ENCODE data around the gene RECQL5.

Gene RECQL5

DNA sequence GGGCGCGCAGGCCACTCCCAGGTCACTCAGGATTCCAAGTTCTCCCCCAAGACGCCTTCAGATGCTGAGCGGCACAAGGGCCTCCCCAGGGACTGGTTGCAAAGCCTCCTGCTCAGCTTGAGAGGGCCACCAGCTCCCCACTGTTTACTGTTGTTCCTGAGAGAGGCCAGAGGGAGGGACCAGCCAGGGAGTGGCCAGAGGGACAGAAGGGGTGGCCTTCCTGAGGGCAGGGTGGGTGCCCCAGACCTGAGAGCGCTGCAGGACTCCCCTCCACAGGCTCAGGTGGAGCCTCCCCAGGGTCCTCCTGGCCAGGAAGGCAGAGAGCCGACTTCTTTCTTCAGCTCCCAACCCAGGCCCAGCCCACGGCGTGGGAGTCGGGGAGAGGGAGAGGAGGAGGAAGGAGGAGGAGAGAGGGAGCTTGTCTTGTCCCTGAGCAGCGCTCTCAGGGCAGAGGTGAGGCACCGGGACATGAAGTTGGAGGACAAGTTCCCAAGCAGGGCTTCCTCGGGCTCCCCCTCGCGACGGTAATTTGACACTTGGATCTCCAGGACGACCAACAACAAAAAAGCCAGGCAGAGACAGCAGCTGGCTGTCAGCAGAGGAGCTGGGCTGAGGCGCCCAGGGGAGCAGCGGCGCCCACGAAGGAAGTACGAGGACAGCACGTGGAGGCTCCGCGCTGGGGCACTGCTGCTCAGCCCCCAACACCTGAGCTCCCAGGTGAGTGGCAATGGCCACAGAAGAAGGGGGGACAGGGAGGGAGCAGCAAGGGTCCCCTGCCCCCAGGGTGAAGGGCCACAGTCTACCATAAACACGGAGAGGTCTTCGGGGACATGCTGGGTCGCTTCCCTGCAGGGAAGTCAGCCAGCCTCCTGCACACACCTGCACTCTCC, 33.2 kb downstream of the RECQL5 start:
- DNase-seq (ENCODE audit: low spot score) = peak; percentile 98

GRCh38 chr17:75632863-75633485, 34.0 kb downstream of the RECQL5 start, which contains the start of gene SMIM5:
Gene SMIM5, plus strand, starts transcription at chr17:75633434. Its CDS starts 6,768 bp downstream, at chr17:75640202.
- DNase-seq (ENCODE audit: low spot score) = peak; percentile 96

DNA sequence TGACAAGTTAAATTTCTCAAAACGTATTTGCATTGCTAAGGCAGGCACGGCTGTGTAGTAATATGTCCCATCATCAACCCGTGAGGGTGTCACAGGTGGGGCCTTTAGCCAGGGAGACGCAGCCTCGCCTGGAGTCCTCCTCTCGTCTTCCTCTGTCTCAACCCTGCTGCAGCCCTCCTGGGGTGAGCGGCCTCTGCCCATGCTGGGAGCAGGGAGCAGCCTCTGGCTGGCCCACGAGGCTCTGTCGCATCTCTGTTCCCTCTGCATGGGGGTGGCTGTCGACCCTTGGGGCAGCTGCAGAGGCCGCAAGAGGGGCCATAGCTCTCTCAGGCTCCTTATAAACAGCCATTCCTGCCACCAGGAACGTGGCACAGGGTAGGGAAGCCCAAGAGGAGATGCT, 34.5 kb downstream of the RECQL5 start:
- no peak for DNase-seq (ENCODE audit: low spot score)

DNA sequence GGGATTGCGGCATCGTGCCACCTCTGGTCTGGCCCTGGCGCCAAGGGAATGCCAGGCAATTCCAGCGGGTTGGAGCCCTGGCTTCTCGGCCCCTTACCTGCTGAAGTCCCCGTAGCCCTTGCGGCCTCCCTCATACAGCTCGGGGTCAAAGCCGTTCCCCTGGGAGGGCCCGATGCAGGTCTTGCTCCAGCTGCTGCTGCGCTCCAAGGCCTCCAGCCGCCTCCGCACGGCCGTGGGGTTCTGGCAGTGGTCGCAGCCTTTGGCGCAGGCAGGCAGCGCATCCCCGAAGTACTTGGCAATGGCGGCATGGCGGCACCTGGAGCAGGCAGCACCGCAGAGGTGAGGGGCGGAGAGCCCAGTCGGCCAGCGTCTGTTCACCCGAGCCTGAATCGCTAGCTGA, 35.6 kb downstream of the RECQL5 start:
- no peak for DNase-seq (ENCODE audit: low spot score)

DNA sequence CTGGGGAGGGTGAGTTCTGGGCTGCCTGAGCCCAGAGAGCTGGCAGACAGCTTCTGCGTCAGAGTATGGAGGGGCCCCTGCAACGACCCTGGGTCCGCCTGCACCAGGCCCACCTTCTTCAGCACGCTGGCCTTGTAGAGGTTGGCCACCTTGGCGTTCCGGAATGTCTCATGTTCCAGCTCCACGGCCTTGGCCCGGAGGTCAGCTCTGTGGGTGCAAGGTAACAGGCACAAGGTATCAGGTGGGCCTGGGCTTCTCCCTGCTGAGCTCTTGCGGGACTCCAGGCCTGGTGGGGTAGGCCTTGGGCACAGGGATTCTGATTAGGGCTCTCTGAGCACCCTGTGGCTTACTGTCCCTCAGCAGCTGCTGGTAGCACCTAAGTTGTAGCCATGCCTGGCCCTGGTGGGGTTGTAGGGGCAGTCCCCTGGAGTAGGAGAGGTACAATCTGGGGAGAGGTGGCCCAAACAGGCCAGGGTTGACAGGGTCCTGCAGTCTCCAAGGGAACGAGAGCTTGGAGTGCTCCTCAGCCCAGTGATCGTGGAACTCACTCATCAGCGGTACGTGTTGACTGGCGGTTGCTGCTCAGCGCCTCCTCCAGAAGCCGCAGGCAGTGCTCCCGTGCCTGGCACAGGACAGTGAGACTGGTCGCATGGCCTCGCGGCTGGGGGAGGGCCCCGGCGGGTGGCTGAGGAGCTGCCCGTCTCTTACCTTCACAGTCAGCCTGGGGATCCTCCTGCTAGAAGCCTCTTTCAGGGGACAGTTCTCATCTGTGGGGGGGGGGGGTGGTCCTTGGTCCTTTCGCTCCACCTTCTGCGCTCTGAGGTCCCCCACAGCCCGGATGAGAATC, 36.7 kb downstream of the RECQL5 start:
- no peak for DNase-seq (ENCODE audit: low spot score)

- no peak for DNase-seq (ENCODE audit: low spot score)
These were observed 37.8 kb downstream of the RECQL5 start for GRCh38 chr17:75629157-75629556.

DNA sequence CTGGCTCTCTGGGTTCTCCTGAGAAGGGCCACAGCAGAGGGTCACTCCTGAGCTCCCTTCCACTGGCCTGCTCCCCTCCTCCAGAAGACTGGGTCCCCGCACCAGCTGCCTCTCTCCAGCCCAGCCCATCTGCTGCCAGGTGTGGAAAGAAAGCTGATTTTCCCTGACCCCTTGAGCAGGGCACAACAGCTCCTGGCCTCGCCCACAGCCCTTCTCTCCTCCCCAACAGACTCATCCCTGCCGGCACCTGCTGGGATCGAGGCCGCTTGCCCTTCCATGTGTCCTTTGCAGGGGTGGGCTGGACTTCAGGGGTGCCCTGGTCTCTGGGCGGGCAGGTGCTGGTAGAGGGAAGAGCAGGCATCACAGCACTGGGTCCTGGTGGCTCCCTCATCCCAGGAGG, 38.5 kb downstream of the RECQL5 start:
- no peak for DNase-seq (ENCODE audit: low spot score)

DNA sequence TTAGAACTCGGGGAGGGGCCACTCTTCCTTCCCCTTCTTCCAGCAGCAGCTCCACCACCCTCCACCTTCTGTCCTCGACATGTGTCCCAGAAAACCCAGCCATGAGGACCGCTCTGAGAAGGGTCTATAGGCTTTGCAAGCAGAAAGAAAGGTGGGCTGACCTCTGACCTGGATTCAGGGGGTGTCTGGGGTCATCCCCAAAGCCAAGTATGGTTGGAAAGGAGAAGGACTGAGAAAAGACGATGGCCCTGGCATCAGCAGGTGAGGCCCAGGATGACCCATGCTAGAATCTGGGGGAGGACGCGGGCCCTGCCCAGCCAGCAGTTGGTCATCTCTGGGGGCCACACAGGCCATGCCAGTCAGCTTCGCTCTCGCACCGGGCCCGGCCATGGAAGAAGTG, 39.9 kb downstream of the RECQL5 start:
- no peak for DNase-seq (ENCODE audit: low spot score)

GRCh38 chr17:75626496-75627038, 40.4 kb downstream of the RECQL5 start:
- DNase-seq (ENCODE audit: low spot score) = no peak

DNA sequence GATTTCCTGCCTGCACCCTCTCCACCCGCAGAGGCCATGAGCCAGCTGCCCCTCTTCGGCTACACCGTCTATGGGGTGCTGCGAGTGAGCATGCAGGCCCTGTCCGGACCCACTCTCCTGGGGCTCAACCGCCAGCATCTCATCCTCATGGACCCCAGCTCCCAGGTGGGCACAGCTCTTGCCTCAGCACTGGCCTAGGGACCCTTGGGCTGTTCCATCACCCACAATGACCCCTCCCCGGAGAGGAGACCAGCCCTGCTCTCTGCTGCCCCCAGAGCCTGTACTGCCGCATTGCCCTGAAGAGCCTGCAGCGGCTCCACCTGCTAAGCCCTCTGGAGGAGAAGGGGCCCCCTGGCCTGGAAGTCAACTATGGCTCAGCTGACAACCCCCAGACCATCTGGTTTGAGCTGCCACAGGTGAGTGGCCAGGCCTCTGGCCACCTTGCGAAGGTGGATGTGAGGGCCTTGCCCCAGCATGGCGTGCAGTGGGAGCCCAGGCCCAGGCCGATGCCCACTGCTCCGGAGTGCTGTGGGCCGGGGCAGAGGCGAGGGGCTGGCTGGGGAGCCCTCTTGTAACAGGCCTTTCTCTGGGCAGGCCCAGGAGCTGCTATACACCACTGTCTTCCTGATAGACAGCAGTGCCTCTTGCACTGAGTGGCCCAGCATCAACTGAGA, 41.0 kb downstream of the RECQL5 start:
- DNase-seq (ENCODE audit: low spot score) = peak; percentile 91

DNA sequence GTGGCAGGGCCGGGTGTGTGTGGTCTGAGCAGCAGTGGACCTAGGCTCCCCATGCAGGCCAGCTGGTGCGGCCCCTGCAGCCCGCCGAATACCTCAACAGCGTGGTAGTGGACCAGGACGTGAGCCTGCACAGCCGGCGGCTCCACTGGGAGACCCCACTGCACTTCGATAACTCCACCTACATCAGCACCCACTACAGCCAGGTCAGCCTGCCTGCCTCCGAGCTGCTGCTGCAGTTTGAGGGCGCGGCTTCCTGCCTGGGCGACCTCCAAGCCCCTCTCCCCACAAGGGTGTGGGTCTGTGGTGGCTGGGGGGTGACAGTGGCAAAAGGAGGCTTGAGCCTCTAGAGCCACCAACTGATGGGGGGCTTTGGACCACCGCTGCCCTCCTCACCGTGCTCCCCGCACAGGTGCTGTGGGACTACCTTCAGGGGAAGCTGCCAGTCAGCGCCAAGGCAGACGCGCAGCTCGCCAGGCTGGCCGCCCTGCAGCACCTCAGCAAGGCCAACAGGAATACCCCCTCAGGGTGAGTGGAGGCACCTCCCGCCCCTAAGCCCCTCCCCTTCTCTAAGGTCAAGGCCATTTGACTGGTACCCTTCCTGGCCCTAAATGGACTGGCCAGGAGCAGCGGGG, 42.1 kb downstream of the RECQL5 start:
- DNase-seq (ENCODE audit: low spot score) = no peak

DNA sequence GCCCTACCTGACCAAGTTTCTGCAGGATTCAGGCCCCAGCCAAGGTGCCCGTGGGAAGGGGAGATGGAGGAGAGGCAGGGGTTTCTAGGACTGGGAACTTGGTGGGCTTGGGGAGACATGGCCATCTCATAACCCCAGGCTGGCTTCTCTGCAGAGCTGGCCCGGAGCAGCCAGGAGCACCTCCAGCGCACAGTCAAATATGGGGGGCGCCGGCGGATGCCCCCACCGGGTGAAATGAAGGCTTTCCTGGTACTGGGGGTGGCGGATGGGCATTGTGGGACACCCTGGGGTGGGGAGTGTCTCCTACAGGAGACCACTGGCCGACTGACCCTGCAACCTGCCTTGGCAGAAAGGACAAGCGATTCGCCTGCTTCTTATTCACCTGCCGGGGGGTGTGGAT, 42.9 kb downstream of the RECQL5 start:
- DNase-seq (ENCODE audit: low spot score) = no peak

- no peak for DNase-seq (ENCODE audit: low spot score)
These were observed 43.6 kb downstream of the RECQL5 start for GRCh38 chr17:75623386-75623785.

GRCh38 chr17:75622771-75623273, 44.1 kb downstream of the RECQL5 start:
- DNase-seq (ENCODE audit: low spot score) = no peak

DNA sequence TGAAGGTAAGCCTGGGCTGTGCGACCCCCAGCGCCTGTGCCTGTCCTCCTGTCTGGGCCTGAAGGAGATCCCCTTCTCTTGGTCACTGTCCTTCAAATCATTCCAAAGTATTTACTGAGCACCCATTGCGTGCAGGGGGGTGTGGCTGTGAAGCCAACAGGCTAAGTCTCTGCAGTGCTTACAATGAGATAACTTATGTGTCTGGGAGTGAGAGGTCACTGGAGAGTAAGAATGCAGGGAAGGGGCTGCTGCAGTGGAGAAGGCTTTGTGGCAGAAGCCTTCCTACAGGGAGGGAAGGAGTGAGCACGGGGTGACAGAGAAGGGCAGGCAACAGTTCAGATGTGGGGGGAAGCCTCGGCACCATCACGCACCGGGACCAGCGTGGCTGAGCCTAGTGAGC, 44.9 kb downstream of the RECQL5 start:
- DNase-seq (ENCODE audit: low spot score) = no peak

GRCh38 chr17:75621489-75621888, 45.5 kb downstream of the RECQL5 start:
- DNase-seq (ENCODE audit: low spot score) = no peak

DNA sequence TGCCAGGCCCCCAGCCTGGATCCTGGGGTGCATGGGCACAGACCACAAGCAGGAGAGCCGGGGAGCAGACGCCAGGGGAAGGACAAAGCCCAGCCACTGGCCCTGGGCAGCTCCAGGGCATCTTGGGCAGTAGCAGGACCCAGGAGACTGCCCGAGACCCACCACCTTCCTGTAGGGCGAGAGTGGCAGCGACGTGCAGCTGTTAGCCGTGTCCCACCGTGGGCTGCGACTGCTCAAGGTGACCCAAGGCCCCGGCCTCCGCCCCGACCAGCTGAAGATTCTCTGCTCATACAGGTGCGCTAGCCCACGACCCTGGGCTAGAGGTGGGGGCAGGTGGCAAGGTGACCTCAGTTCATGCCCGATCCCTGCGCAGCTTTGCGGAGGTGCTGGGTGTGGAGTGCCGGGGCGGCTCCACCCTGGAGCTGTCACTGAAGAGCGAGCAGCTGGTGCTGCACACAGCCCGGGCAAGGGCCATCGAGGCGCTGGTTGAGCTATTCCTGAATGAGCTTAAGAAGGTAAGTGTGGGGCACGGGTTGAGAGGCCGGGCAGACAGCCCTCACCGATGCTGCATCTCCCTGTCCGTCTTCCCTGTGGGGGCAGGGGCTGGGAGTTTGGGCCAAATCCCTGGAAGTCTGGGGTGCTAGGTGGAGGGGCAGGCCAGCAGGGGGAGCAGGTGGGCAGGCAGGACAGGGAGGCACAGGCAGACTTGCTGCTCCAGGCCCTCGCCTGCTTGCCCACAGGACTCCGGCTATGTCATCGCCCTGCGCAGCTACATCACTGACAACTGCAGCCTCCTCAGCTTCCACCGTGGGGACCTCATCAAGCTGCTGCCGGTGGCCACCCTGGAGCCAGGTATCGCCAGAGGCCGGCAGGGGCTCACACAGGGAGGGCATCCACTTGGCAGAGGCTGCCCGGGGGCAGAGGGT, 47.2 kb downstream of the RECQL5 start:
- DNase-seq (ENCODE audit: low spot score) = peak; percentile 88

DNA sequence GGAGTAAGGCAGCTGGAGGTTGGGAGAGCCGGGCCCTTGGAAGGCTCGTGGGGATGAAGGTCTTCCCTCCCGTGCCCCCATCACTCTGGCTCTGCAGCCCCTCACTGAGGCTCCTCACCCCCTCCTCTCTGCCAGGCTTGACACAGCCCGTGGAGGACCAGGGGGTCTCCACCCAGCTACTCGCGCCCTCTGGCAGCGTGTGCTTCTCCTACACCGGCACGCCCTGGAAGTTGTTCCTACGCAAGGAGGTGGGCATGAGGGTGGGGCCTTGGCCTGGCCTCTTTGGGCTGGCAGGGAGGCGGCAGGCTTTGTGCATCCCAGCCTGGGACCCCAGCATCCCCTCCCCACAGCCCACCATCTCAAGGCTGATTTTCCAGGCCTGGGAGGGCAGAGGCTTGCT, 49.3 kb downstream of the RECQL5 start:
- DNase-seq (ENCODE audit: low spot score) = no peak

- DNase-seq (ENCODE audit: low spot score) = no peak
These were observed 49.7 kb downstream of the RECQL5 start for GRCh38 chr17:75617218-75617617.

Measured in iPS-NIHi11 (cell line).